HG03457 (cell line): ENCODE results near the gene SSBP3.

Source experiments
- ATAC-seq: cut with Tn5 transposase; IDR thresholded peaks from one replicate; pipeline ENCODE4 v1.9.1; 2021; ENCODE audit warnings: moderate number of reproducible peaks; ENCODE audit not compliant: unreplicated experiment

The SSBP3 gene

DNA sequence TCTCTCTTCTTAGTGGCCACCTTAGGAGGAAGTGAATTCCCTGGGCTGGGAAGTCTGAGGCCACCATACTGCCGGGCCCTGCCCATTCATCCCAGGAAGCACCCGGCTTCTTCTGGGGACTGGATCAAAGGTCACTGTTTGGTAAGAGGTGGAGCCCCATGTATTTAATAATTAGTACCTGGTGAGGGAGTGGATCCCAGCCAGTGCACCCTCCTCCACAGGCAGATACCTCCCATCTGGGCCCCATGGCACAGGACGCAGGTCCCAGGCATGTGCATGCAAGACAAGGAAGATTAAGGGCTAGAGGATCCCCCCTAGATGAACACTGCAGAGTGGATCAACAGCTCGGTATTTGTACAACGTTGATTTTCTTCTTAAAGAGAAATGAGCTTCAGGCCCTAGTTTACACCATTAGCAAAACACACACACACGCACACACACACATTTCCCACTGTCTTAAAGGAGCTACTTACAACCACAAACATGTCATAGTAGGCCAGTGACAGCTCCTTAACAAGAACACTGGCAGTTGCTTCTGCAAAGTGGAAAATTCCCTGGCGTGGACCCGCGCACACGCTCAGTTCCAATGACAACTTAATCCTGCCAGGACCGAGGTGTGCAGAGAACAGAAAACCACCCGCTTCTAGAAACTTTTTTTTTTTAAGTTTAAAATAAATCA is 115.5 kb downstream of the SSBP3 start:
- ATAC-seq, result no peak

DNA sequence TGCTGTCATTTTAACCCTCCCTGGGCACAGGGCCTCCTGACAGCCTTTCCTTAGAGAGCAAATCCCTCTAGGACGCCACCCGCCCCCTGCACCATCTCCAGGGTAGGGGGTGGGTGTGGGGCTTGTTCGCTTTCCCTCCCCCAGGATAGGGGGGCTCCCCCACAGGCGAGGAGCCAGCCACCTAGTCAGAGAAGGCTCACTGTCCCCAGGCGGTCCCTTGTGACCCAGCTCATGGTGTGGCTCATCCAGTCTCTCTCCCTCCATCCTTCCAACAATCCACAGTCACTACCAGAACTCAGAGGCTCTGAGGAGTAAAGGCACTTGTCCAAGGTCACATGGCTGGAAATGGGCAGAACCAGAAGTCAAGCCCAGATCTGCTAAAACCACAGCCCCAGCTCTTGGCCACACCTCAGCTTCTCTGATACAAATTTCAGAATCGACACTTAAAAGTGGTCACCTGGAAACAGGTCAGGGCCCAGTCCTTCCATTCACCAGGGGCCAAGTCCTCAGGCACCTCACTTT is 116.4 kb downstream of the SSBP3 start:
- ATAC-seq, result no peak

DNA sequence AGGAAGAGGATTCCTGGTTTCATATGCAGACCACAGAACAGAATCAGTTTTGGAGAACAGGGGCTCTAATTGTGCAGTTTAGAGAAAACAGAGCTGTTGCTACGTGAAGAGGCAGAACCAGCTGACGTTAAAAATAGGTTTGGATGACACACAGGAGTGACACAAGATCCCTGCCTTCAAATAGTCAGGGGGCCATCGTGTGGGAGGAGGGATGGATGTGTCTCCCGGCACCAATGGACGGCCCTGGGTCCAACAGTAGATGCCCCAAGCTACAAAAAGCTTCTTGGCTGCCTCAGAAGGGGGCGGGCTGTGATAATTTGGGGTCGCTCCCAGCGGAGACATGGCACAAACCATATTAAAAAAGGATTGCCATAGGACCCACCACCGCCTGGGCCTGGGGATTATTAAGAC is 118.4 kb downstream of the SSBP3 start:
- no peak for ATAC-seq

DNA sequence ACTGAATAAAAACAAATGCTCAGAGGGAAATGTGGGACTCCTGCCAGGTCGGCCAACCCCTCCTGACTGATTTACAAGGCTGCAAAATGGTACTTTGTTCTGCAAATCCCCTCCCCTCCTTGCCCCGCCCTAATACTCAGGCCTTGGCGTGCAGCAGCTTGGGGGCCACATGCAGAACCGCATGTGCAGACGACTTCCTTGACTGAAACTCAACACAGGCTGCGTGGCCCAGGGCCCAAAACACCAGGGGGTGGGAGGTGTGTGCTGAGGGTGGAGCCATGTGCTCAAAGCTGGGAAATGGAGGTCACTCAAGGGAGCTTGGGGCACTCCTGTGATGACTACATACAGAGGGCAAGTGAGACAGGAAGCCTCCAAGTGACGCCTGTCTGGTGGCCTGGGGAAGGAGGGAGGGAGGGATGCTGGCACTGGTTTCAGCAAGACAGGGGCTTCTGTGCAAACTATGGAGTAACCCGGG is 119.0 kb downstream of the SSBP3 start:
- ATAC-seq, result no peak

DNA sequence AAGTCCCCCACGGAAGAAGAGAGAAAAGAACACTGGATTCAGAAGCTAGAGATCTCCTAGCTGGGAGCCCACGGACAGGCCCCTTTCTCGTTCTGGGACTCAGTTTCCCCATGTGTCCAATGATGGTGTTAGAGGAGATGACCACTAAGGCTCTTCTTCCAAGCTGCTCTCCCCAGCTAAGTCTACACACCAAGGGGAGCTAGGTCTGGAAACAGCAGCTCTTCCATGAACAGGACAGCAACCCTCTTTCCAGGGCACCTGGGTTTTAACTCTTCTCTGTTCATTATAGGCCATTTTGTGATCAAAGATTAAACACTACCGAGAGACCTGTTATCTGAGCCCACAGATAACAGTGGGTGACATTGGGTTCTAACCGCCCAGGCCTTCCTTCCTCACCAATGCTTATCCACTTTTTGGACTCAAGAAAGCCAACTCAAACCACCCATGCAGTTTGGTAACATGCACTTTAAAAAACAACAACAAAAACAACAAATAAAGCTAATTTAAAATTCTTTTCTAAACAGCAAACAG is 120.3 kb downstream of the SSBP3 start:
- ATAC-seq, result no peak

DNA sequence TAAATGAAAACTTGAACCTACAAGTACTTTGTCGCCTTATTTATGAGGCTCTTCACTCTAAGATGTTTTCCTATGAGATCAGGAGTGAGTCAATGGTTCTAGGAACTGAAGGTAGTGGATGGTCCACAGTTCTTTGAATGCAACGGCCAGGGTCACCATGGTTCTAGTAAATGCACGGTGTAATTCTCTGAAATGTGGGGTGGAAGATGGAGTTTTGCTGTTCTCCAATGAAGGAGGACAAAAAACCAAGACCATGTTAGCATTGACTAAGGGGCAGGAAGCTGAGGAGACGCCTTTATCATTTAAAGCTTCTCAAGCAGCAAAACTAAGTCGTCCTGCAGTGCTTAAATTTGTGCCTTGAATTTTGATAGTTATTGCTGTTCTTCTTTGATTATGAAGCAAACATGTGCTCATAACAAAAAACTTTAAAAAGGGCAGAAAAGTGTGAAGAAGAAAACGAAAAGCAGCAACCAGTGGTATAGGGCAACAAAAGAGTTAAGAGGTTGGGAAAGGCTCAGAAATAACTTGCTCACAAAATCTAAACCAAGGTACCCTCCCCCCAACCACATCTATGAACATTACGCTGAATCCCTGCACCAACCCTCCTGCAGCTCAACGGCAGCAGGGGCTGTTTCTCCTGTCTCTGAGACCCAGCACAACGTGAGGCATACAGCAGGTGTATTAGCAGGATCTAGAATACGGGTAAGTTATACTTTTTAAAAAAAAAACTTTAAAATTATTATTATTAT is 121.2 kb downstream of the SSBP3 start:
- no peak for ATAC-seq

DNA sequence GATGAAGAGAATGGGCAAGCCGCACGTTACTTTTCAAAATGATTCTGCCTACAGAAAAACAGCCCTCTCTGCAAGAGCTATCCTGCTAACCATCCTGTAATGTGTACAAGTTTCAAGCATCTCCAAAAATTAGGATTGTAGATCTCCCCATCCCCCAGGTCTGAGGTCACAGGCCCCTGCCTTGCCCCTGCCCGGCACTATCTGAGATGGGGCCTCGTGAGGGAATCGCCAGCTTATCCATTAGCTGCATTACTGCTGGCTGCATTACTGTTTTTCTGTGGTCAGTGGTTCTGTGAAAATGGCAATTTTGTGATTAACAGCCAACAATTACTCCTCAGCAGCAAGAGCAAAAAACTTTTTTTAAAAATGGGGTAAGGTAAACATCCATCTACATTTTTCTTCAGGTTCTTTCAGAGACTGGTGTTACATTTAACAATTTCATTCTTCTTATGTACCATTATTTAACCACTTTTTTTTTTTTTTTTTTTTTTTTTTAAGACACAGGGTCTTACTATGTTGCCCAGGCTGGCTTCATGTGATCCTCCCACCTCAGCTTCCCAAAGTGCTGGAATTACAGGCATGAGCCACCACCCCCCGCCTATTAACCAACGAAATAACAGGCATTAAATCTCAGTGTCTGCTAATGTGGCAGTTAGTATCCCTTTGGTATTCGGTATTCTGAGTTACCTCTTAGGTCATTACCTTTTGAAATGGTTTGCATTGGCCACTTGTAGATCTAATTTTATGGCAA is 122.4 kb downstream of the SSBP3 start:
- ATAC-seq, result no peak

DNA sequence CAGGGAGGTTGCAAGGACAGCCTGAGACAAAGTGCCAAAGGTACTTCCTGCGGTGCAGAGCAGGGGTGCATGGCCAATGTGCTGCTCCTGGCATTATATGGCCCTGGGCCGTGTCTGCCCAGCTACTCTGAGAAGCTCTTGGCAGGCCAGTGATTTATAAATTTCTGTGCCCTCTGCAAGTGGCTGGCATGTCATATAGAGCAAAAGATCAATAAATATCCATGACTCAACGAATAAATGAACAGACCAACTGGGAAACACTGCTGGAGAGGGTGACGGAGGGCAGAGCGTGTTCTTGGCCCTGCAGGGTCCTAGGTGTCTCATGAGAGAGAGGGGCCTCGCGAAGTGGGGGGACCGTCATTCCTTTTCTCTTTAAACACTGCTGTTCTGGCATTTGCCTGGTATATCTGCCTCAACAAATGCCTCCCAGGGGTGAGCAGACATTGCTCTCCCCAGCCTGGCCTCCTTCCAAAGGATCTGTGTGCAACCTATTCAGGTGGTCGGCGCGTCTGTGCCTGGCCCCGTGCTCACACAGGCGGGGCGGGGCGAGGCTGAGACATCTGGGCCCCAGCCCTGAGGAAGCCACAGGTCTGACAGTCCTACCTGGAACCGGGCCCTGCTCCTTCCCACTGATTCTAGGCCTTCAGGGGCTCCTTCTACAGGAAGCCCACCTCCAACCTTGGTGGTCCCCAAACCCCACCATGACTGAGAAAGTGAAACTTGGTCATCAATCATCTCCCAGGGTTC is 123.9 kb downstream of the SSBP3 start:
- no peak for ATAC-seq

DNA sequence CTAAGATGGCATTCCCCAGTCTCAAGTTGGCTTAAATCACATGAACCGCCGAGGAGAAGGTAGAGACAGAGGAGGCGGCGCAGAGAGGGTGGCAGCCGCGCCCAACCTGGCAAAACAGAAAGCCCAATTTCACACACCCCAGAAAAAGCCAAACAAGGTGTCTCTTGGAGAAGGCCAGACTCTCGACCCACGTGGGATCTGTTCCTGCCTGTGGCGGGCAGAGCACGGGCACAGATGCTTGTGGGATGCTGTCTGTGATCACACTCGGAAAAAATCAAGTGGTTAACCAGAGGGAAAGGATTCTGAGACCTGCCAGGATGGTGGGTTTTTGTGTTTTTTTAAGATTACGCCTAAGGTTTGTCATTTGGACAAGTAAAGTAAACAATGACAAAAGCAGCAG is 125.5 kb downstream of the SSBP3 start:
- ATAC-seq, result no peak

DNA sequence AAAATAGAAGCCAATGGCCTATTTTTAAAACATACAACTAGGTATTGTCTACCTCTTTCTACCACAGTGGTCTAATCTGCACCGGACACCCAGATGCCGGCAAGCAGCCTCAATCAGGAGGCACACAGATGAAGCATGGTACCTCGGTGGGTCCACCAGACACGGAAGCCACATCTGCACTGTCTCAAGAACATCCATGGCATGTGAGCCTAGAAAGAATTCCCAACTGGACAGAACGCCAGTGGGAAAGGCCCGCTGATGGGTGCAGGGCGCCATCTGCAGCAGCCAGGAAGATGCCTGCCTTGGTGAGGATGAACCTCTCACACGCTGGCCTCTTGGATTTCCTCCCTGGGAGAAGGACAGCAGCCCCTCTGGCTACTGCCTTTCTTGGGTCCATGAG is 126.7 kb downstream of the SSBP3 start:
- ATAC-seq, result no peak

DNA sequence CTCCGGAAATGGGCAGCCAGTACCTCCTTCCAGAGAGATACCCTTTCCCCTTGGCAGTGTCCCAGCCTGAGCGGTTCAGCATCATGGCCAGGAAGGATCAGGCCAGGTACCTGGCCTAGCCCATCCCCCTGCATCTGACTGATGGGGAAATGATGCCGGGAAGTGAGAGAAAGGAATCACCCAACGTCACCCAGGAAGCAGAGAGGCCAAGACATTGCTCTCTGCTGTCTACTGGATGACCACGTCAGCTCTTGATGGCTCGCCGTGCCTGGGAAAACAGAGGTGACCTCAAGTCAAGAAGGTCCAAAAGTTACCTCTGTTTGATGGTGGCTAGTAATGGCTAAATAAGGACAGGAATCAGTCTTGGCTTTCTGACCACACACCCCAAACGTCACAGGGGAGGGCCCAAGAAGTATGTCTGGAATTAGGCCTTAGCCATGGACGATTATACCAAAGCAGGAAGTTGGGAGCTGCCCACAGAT is 127.2 kb downstream of the SSBP3 start:
- ATAC-seq, result no peak

DNA sequence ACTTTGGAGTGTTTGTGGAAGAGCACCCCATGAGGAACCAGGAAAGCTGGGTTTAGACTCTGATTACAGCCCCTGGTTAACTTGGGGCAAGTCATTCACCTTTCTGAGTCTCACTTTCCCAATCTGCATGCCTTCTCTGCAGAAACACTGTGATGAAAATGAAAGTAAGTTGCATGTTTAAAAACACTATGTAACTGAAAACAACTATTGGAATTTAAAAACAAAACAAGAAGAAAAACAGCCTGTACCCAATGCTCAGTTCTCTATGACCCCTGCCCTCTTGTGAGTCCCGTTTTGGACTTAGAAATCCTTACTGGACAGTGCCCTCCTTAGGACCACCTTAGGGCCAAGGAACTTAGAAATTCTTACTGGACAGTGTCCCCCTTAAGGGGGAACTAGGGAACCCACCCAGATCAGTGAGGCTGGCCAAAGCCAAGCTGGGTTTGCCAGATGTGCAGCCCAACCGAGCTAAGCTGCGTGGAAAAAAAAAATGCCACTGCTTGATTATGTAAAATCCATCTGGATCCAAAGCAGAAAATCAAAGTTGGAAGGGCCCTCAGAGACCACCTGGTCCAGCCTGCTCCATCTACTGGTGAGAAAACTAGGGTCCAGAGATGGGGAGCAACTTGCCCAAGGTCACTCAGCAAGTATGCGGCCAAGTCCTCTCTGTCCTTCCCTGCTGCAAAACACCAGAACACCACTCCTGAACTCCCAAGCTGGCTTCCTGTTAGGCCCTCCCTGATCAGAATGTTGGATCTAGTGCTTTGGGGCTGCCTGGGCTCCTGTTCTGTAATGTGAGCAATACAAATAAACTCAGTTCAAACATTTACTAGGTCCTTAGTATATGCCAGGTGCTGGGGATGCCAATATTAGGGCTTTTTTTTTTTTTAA is 128.5 kb downstream of the SSBP3 start:
- ATAC-seq, result no peak

DNA sequence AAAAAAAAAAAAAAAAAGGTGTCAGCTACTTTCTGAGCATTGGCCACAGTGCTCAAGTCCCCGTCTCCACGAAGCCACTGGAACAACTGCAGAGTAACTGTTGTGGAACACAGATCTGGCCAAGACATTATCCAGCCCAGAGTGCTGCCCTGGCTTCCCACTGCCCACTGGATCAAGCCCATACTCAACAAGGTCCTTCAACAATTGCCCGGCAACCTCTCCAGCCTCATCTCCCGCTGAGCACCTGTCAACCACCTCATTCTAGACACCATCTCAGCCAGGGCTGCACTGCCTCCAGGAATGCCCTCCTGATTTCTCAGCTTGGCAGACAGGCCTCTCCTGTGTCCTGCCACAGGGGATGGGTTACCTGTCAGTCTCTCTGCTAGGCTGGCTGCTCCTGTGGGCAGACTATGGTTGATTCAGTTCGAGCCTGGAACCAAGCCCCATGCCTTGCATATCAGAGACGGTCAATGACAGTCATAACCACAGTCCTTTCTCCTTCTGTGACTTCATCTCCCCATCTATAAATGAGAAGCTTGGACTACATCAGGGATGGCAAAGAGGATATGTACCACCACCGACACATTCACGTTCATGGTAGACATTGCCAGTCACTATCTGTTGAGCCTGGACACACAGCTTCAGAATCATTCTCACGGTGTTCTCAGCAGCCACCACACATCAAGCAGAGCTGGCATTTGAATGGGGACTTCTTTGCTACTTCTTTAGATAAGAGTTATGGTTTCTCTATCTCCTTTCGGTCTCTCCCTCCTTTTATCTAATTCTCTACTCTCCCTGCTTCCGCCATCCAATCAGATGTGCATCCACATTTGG is 129.4 kb downstream of the SSBP3 start:
- no peak for ATAC-seq

DNA sequence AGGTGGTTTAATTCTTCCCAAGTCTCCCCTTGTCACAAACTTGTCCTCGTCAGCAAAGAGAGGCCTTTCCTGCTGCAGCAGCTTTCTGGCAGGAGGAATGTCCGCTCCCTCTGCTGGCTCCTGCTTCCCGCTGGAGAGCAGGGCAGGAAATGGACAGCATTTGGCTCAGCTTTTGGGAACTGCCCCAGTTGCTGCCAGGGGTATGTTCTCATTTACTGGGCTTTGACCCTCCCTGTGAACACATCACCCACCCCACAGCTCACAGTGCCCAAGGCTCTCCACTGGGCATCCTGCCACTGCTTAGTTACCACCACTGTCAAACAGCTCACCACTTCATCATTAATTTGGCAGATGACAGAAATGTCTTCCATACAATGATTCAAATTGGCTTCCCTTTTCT is 130.8 kb downstream of the SSBP3 start:
- ATAC-seq, result no peak

DNA sequence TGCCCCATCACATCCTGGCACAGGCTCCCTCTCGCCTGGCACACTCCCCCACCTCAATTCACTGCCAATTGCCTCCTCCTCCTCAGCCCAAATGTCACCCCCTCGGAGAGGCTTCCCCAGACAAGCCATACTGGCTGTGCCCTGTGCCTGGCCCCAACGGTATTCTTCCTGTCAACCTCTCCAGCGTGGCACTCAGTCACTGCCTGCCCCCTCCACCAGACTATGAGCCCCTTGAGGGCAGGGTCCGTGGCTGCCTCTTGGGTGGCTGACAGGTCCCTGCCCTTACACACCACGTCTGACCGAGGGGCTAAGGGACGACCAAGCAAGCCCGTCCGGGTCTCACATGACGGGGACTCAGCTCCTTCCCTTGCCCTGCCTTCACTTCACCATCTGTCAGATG is 131.3 kb downstream of the SSBP3 start:
- no peak for ATAC-seq

DNA sequence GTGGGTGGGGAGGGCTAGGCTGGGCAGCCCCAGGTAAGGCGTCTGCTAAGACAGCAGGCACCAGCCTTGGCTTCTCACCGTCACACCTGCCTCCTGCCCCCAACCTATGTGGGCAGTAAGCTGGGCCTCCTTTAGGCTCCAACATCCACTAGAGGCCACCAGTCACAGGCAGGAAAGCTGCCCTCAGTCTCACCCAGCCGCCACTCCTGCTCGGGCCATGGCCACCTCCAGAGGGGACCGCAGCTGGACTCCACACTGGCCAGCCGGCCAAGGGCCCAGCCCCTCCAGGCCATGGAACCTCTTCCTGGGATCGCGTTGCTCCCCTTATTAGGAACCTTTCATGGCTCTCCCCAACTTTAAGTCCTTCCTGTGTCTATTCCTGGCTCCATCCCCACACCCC is 131.7 kb downstream of the SSBP3 start:
- ATAC-seq, result no peak

DNA sequence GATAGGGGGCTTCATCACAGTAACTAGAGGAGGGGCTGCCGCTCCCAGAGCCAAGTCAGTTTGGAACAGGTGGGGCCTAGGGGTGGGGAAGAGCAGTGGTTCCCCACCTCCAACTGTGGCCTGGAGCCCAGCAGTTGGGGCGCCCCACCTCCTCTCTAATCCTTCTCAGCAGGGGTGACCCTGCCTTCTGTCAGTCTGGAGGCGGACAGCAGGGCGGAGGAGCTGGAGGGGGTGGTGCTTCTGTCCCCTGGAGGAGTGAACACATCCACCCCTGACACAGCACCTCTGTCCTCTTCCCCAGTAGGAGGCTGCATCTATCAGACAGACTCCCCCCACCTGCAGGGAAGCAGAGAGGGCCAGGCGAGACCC is 132.4 kb downstream of the SSBP3 start:
- ATAC-seq, result no peak

DNA sequence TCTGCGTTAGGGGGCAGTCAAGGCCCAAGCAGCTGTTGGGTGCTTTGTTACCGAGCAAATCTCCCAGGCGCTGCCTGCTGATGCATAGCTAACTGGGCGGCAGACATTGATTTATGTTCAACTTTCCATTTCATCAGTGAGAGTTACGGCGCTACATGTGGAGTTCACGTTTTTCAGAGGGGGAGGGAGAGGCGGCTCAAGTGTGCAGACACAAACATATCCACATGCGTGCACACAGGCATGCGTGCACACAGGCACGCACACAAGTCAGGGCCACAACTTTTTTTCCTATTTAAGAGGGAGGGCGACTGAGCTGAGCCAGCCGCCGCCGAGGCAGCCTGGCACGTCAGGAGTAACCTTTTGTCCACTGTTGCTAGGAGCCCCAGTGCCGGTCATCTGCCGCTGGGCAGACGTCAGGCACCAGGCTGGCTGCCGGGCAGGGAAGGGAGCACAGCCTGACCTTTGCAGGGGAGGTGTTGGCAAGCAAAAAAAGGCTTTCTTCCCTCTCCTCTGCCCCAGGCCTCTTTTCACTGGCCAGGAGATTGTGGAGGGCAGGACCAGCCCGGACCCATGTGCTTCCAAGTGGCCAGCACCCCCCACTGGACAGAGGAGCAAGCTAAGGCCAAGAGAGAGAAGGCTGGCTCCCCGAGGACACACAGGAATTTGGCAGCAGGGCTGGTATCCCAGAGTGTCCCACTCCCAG is 133.0 kb downstream of the SSBP3 start:
- no peak for ATAC-seq
